GM12873 (cell line): ENCODE data around the gene IER3IP1.

Experiments
- TF ChIP-seq, protein P1 (sequence below): IDR thresholded peaks from 2 replicates; pipeline ENCODE4 v1.5.1; 2012; ENCODE audit warnings: low read depth, mild to moderate bottlenecking, moderate library complexity, low read length, control low read depth; ENCODE audit not compliant: insufficient read depth; ENCODE audit errors: missing control alignments

The IER3IP1 gene

GRCh38 chr18:47108373-47108772 lies 67.8 kb downstream of the IER3IP1 start:
- TF ChIP-seq, protein P1, sequence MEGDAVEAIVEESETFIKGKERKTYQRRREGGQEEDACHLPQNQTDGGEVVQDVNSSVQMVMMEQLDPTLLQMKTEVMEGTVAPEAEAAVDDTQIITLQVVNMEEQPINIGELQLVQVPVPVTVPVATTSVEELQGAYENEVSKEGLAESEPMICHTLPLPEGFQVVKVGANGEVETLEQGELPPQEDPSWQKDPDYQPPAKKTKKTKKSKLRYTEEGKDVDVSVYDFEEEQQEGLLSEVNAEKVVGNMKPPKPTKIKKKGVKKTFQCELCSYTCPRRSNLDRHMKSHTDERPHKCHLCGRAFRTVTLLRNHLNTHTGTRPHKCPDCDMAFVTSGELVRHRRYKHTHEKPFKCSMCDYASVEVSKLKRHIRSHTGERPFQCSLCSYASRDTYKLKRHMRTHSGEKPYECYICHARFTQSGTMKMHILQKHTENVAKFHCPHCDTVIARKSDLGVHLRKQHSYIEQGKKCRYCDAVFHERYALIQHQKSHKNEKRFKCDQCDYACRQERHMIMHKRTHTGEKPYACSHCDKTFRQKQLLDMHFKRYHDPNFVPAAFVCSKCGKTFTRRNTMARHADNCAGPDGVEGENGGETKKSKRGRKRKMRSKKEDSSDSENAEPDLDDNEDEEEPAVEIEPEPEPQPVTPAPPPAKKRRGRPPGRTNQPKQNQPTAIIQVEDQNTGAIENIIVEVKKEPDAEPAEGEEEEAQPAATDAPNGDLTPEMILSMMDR = no peak
